ENCODE results near the gene UROC1.

UROC1 gene

DNA sequence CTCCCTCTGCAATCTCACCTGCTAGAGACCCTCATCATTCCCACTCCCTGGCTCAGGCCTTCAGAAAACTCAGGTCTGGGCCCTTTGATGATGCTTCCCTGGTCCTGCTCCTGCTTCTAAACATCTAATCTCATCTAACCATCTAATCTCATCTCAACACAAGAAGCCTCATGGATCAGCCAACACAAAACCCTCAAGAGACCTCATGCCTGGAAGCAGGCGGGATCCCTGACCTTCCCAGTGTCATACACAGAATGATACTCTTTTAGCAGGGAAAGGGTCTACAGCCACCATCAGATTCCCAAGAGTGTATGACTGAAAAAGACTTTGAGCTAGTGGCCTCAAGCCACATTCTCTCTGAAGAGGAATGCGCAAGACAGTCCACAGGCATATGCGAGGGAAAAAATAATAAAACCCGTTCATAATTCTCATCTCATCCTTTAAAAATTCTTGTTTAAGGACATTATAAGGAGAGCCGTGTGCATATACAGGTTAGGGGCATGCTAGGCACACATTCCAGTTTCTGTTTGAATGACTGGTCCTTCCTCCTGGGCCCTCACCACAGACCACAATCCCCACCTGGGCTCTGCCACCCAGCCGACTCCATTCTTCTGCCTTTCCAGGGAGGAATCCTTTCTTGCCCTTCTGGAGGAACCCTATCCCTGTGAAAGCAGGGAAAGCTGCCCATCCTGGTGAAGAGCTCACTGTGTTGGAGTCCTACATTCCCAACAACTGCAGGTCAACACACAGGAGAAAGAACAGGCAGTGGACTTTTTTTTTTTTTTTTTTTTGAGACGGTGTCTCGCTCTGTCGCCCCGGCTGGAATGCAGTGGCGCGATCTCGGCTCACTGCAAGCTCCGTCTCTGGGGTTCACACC lies 44.0 kb downstream of the UROC1 start:
- H3K4me3 ChIP-seq (ENCODE audit: insufficient read depth, low read depth, low read length) = peak overlapping the region; percentile 16
- H3K27me3 ChIP-seq (ENCODE audit: control insufficient read depth, insufficient read depth, low read length, poor library complexity, severe bottlenecking) = no peaks in the 10 kb centered on the region
- H3K9me3 ChIP-seq (ENCODE audit: control insufficient read depth, low read length) = no peaks in the 10 kb centered on the region
- H3K4me1 ChIP-seq (ENCODE audit: control insufficient read depth, insufficient read depth, low read length) = peaks cover 12% of the 10 kb centered on the region
- peaks cover 24% of the 10 kb centered on the region for H3K36me3 ChIP-seq (ENCODE audit: control insufficient read depth, insufficient read depth, low read length)
- no peak overlapping the region for H3K27ac ChIP-seq (ENCODE audit: insufficient read depth, low read depth, low read length, poor library complexity, severe bottlenecking)
- WGBS, 2 experiments = 88 to 94% methylated on average over 13 to 14 of the region's 14 CpGs

GRCh38 chr3:126472277-126473006 lies 45.1 kb downstream of the UROC1 start:
- Histone ChIP-seq H3K4me3 (ENCODE audit: insufficient read depth, low read depth, low read length) (no peak overlapping the region), H3K27me3 (ENCODE audit: control insufficient read depth, insufficient read depth, low read length, poor library complexity, severe bottlenecking) (no peaks in the 10 kb centered on the region), H3K9me3 (ENCODE audit: control insufficient read depth, low read length) (no peaks in the 10 kb centered on the region), H3K36me3 (ENCODE audit: control insufficient read depth, insufficient read depth, low read length) (peaks cover 24% of the 10 kb centered on the region), H3K27ac (ENCODE audit: insufficient read depth, low read depth, low read length, poor library complexity, severe bottlenecking) (no peak overlapping the region), H3K4me1 (ENCODE audit: control insufficient read depth, insufficient read depth, low read length) (peaks cover 12% of the 10 kb centered on the region)
- 81 to 83% methylated on average over 8 of the region's 8 CpGs for WGBS, 2 experiments

- peaks cover 41% of the 10 kb centered on the region for H3K36me3 ChIP-seq (ENCODE audit: control insufficient read depth, insufficient read depth, low read length)
These were observed 48.1 kb downstream of the UROC1 start for GRCh38 chr3:126469479-126469878.

GRCh38 chr3:126468028-126468891 lies 49.3 kb downstream of the UROC1 start:
- H3K27me3 ChIP-seq (ENCODE audit: control insufficient read depth, insufficient read depth, low read length, poor library complexity, severe bottlenecking) = no peaks in the 10 kb centered on the region
- no peak overlapping the region for H3K27ac ChIP-seq (ENCODE audit: insufficient read depth, low read depth, low read length, poor library complexity, severe bottlenecking)
- H3K36me3 ChIP-seq (ENCODE audit: control insufficient read depth, insufficient read depth, low read length) = peaks cover 47% of the 10 kb centered on the region
- no peaks in the 10 kb centered on the region for H3K9me3 ChIP-seq (ENCODE audit: control insufficient read depth, low read length)
- peaks cover 6% of the 10 kb centered on the region for H3K4me1 ChIP-seq (ENCODE audit: control insufficient read depth, insufficient read depth, low read length)
- no peak overlapping the region for H3K4me3 ChIP-seq (ENCODE audit: insufficient read depth, low read depth, low read length)
- whole genome bisulfite sequencing, 2 experiments = 91 to 92% methylated on average over 13 of the region's 13 CpGs

More at GRCh38 chr3:126469479-126469878, 48.1 kb downstream of the UROC1 start:
- H3K27me3 ChIP-seq (ENCODE audit: control insufficient read depth, insufficient read depth, low read length, poor library complexity, severe bottlenecking) = no peaks in the 10 kb centered on the region
- no peak overlapping the region for H3K4me3 ChIP-seq (ENCODE audit: insufficient read depth, low read depth, low read length)
- H3K9me3 ChIP-seq (ENCODE audit: control insufficient read depth, low read length) = no peaks in the 10 kb centered on the region
- 95 to 96% methylated on average over 11 of the region's 11 CpGs for WGBS, 2 experiments
- H3K4me1 ChIP-seq (ENCODE audit: control insufficient read depth, insufficient read depth, low read length) = peaks cover 12% of the 10 kb centered on the region
- no peak overlapping the region for H3K27ac ChIP-seq (ENCODE audit: insufficient read depth, low read depth, low read length, poor library complexity, severe bottlenecking)

DNA sequence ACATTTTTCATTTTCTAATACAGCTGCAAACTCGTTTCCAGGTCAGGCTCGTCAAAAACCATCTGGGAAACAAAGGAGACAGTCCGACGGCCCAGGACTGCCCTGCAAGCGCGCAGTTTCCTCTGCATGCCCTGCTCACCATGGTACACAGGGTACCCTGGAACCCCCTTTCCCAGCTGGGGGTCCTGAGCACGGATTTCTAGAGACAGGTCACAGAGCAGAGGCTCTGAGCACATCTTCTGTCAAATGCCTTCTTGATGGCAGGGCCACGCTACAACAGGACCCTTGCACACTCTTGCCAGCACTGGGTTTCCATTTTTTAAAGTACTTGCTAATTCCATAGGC lies 50.0 kb downstream of the UROC1 start:
- H3K4me1 ChIP-seq (ENCODE audit: control insufficient read depth, insufficient read depth, low read length) = no peaks in the 10 kb centered on the region
- no peak overlapping the region for H3K4me3 ChIP-seq (ENCODE audit: insufficient read depth, low read depth, low read length)
- H3K27ac ChIP-seq (ENCODE audit: insufficient read depth, low read depth, low read length, poor library complexity, severe bottlenecking) = no peak overlapping the region
- no peaks in the 10 kb centered on the region for H3K27me3 ChIP-seq (ENCODE audit: control insufficient read depth, insufficient read depth, low read length, poor library complexity, severe bottlenecking)
- H3K9me3 ChIP-seq (ENCODE audit: control insufficient read depth, low read length) = no peaks in the 10 kb centered on the region
- WGBS, 2 experiments = 84% methylated on average over 8 of the region's 8 CpGs
- peaks cover 53% of the 10 kb centered on the region for H3K36me3 ChIP-seq (ENCODE audit: control insufficient read depth, insufficient read depth, low read length)

- Histone ChIP-seq H3K27ac (ENCODE audit: insufficient read depth, low read depth, low read length, poor library complexity, severe bottlenecking) (no peak overlapping the region), H3K27me3 (ENCODE audit: control insufficient read depth, insufficient read depth, low read length, poor library complexity, severe bottlenecking) (no peaks in the 10 kb centered on the region), H3K4me1 (ENCODE audit: control insufficient read depth, insufficient read depth, low read length) (no peaks in the 10 kb centered on the region), H3K4me3 (ENCODE audit: insufficient read depth, low read depth, low read length) (no peak overlapping the region), H3K9me3 (ENCODE audit: control insufficient read depth, low read length) (no peaks in the 10 kb centered on the region), H3K36me3 (ENCODE audit: control insufficient read depth, insufficient read depth, low read length) (peaks cover 58% of the 10 kb centered on the region)
- 91 to 94% methylated on average over 18 to 19 of the region's 19 CpGs for whole genome bisulfite sequencing, 2 experiments
These were observed 50.5 kb downstream of the UROC1 start for GRCh38 chr3:126466886-126467610.

- Histone ChIP-seq H3K27ac (ENCODE audit: insufficient read depth, low read depth, low read length, poor library complexity, severe bottlenecking) (no peak overlapping the region), H3K4me3 (ENCODE audit: insufficient read depth, low read depth, low read length) (no peak overlapping the region), H3K36me3 (ENCODE audit: control insufficient read depth, insufficient read depth, low read length) (peaks cover 61% of the 10 kb centered on the region), H3K27me3 (ENCODE audit: control insufficient read depth, insufficient read depth, low read length, poor library complexity, severe bottlenecking) (no peaks in the 10 kb centered on the region), H3K9me3 (ENCODE audit: control insufficient read depth, low read length) (no peaks in the 10 kb centered on the region), H3K4me1 (ENCODE audit: control insufficient read depth, insufficient read depth, low read length) (no peaks in the 10 kb centered on the region)
- WGBS, 2 experiments = 94 to 95% methylated on average over 16 of the region's 16 CpGs
These were observed 51.5 kb downstream of the UROC1 start for GRCh38 chr3:126465928-126466544.

GRCh38 chr3:126464997-126465396 lies 52.6 kb downstream of the UROC1 start:
- Histone ChIP-seq H3K27ac (ENCODE audit: insufficient read depth, low read depth, low read length, poor library complexity, severe bottlenecking) (no peak overlapping the region), H3K36me3 (ENCODE audit: control insufficient read depth, insufficient read depth, low read length) (peaks cover 58% of the 10 kb centered on the region)

DNA sequence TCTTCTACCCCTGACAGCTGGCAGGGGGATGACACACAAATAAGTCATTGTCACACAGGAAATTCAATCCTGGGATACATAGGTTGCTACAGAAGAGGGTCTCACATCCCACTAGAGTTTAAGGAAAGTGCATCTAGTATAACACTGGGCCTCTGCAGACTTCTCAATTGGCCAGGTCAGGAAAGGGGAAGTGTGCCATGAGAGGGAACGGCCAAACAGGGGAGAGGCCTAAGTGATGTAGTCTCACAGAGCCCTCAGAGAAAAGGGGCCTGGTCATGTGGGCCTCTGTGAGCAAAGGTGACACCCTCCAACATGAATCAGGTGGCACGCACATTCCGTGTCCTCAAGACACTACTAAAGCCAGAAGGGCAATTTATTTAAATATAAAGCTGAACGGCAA lies 53.1 kb downstream of the UROC1 start:
- H3K4me3 ChIP-seq (ENCODE audit: insufficient read depth, low read depth, low read length) = no peak overlapping the region
- WGBS, 2 experiments = 82 to 84% methylated on average over 4 of the region's 4 CpGs
- no peak overlapping the region for H3K27ac ChIP-seq (ENCODE audit: insufficient read depth, low read depth, low read length, poor library complexity, severe bottlenecking)
- no peaks in the 10 kb centered on the region for H3K9me3 ChIP-seq (ENCODE audit: control insufficient read depth, low read length)
- peaks cover 59% of the 10 kb centered on the region for H3K36me3 ChIP-seq (ENCODE audit: control insufficient read depth, insufficient read depth, low read length)
- H3K27me3 ChIP-seq (ENCODE audit: control insufficient read depth, insufficient read depth, low read length, poor library complexity, severe bottlenecking) = no peaks in the 10 kb centered on the region
- no peaks in the 10 kb centered on the region for H3K4me1 ChIP-seq (ENCODE audit: control insufficient read depth, insufficient read depth, low read length)

More at GRCh38 chr3:126464997-126465396, 52.6 kb downstream of the UROC1 start:
- no peak overlapping the region for H3K4me3 ChIP-seq (ENCODE audit: insufficient read depth, low read depth, low read length)
- WGBS, 2 experiments = 95 to 96% methylated on average over 11 of the region's 11 CpGs
- H3K27me3 ChIP-seq (ENCODE audit: control insufficient read depth, insufficient read depth, low read length, poor library complexity, severe bottlenecking) = no peaks in the 10 kb centered on the region
- no peaks in the 10 kb centered on the region for H3K9me3 ChIP-seq (ENCODE audit: control insufficient read depth, low read length)
- H3K4me1 ChIP-seq (ENCODE audit: control insufficient read depth, insufficient read depth, low read length) = no peaks in the 10 kb centered on the region

Data from ectodermal cell (in vitro differentiated cells).